Measurements from ENCODE around the gene SLC8A1. TPM values are rescaled to one million over a fixed set of nuclear protein-coding genes. Genes with fewer than 3 reads are reported as not detected.

The SLC8A1 gene
- total RNA-seq, 1 donor from 2014 or later: 1.9 TPM

DNA sequence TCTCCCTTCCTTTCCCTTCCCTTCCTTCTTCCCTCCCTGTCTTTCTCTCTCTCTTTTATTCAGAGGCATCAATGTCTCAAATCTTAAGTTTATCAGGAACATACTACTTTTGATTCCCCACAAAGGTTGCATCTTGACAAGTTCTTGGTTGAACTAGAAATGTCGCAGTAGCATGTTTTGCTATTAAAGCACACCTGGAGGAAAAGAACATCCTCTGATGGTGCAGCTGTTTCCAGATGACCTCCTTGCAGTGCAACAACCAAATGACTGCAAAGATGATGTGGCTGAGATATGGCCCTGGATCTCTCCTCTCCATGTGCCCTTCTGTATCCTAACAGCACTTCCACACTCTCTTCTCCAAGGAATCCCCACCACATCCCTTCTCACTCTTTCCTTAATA, 127.2 kb downstream of the SLC8A1 start:
- TF ChIP-seq, protein P1, sequence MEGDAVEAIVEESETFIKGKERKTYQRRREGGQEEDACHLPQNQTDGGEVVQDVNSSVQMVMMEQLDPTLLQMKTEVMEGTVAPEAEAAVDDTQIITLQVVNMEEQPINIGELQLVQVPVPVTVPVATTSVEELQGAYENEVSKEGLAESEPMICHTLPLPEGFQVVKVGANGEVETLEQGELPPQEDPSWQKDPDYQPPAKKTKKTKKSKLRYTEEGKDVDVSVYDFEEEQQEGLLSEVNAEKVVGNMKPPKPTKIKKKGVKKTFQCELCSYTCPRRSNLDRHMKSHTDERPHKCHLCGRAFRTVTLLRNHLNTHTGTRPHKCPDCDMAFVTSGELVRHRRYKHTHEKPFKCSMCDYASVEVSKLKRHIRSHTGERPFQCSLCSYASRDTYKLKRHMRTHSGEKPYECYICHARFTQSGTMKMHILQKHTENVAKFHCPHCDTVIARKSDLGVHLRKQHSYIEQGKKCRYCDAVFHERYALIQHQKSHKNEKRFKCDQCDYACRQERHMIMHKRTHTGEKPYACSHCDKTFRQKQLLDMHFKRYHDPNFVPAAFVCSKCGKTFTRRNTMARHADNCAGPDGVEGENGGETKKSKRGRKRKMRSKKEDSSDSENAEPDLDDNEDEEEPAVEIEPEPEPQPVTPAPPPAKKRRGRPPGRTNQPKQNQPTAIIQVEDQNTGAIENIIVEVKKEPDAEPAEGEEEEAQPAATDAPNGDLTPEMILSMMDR (IDR thresholded peaks at IDR 0.05; ENCODE audit: partially characterized antibody, unreplicated experiment): no peak
- no peaks in the 10 kb centered on the region for H3K9me3 Mint-ChIP-seq (ENCODE audit: unreplicated experiment)
- H3K4me1 Mint-ChIP-seq (ENCODE audit: low read depth, unreplicated experiment): no peaks in the 10 kb centered on the region
- DNase-seq: no peak
- no peak overlapping the region for H3K4me3 Mint-ChIP-seq (ENCODE audit: unreplicated experiment)
- H3K27ac Mint-ChIP-seq (ENCODE audit: unreplicated experiment): no peak overlapping the region
- H3K27me3 Mint-ChIP-seq (ENCODE audit: unreplicated experiment): no peaks in the 10 kb centered on the region
- H3K36me3 Mint-ChIP-seq (ENCODE audit: unreplicated experiment): no peaks in the 10 kb centered on the region

DNA sequence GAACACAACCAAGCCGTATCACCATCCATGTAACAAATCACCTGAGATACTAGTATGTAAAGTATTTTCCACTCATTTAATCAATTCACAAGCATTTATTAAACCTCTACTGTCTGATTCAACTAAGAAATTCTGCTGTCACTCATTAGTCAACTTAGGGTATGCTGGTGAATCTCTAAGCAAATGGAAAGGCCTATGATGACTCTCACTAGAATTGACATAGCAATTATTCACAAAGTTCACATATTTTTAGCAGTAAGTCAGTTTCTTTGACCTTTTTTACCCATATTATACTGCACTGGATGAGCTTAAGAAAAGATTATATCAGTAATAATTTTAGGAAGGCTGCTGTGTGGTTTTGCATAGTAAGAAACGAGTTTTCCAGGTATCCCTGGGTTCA, 130.1 kb downstream of the SLC8A1 start:
- DNase-seq: no peak
- Mint-ChIP-seq H3K36me3 (ENCODE audit: unreplicated experiment) (no peaks in the 10 kb centered on the region), H3K27ac (ENCODE audit: unreplicated experiment) (no peak overlapping the region), H3K27me3 (ENCODE audit: unreplicated experiment) (no peaks in the 10 kb centered on the region), H3K4me3 (ENCODE audit: unreplicated experiment) (no peak overlapping the region), H3K9me3 (ENCODE audit: unreplicated experiment) (no peaks in the 10 kb centered on the region), H3K4me1 (ENCODE audit: low read depth, unreplicated experiment) (no peaks in the 10 kb centered on the region)
- TF ChIP-seq, protein P1 (IDR thresholded peaks at IDR 0.05; ENCODE audit: partially characterized antibody, unreplicated experiment): no peak

DNA sequence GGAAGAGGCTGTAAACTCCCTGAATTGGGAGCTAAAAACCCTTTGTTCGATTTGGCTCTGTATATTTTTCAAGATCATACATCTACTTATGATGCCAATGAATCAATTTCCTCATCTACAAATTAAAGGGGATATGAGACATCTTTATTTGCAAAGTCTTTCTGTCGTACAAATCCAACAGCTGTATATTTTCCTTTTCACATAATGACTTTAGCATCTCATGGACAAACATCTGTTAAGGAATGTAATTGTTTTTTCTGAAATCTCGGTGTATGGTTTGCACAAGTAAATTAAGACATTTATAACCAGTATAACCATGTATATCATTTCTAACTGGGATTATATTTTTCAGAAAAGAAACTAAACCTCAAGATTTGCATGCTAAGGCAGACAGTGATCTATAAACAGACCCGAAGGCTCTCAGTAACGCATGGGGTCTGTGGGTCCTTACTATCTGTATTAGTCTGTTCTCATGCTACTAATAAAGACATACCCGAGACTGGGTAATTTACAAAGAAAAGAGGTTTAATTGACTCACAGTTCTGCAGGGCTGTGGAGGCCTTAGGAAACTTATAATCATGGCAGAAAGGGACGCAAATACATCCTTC, 130.8 kb downstream of the SLC8A1 start:
- TF ChIP-seq, protein P1 (IDR thresholded peaks at IDR 0.05; ENCODE audit: partially characterized antibody, unreplicated experiment): no peak
- Mint-ChIP-seq H3K9me3 (ENCODE audit: unreplicated experiment) (no peaks in the 10 kb centered on the region), H3K36me3 (ENCODE audit: unreplicated experiment) (no peaks in the 10 kb centered on the region), H3K27me3 (ENCODE audit: unreplicated experiment) (no peaks in the 10 kb centered on the region), H3K4me3 (ENCODE audit: unreplicated experiment) (no peak overlapping the region), H3K27ac (ENCODE audit: unreplicated experiment) (no peak overlapping the region), H3K4me1 (ENCODE audit: low read depth, unreplicated experiment) (no peaks in the 10 kb centered on the region)
- no peak for DNase-seq

DNA sequence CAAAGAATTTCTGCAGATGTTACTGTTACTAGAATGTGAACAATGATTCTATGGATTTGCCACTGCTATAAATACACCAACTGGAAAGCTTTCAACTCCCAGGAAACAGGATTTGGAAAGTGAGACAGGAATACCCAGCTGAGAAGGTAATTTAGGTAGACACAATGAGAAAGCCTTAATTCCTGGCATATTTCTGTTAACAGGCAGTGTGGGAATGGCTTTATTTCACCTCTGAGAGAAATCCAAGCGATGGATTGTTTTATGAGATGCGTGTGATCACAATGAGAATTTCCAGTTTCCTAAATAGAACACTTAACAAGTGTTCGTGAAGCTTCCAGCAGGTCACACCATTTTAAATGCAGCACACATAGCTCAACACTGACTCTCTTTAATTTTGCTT, 133.0 kb downstream of the SLC8A1 start:
- Mint-ChIP-seq H3K9me3 (ENCODE audit: unreplicated experiment) (no peaks in the 10 kb centered on the region), H3K4me3 (ENCODE audit: unreplicated experiment) (no peak overlapping the region), H3K27me3 (ENCODE audit: unreplicated experiment) (no peaks in the 10 kb centered on the region), H3K4me1 (ENCODE audit: low read depth, unreplicated experiment) (no peaks in the 10 kb centered on the region), H3K27ac (ENCODE audit: unreplicated experiment) (no peak overlapping the region), H3K36me3 (ENCODE audit: unreplicated experiment) (no peaks in the 10 kb centered on the region)
- DNase-seq: no peak
- TF ChIP-seq, protein P1 (IDR thresholded peaks at IDR 0.05; ENCODE audit: partially characterized antibody, unreplicated experiment): no peak

DNA sequence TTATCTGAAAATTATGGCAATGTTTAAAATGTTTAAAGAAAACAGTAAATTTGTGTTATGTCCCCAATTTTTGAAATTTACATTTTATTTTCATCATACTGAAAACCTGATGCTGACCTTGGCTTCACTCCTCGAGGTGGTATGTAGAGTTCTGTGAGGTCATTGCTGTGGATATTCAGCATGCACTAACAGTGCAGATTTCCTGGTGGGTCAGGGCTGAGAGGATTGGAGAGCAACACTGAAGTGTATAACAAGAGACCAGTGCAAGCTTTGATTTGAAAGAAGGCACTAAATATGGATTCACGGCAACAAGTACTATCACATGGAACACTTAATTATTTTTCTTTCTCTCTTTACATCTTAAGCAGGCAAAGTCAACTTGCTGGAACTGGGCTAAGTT, 134.1 kb downstream of the SLC8A1 start:
- H3K4me3 Mint-ChIP-seq (ENCODE audit: unreplicated experiment): no peak overlapping the region
- H3K27me3 Mint-ChIP-seq (ENCODE audit: unreplicated experiment): no peaks in the 10 kb centered on the region
- H3K9me3 Mint-ChIP-seq (ENCODE audit: unreplicated experiment): no peaks in the 10 kb centered on the region
- H3K36me3 Mint-ChIP-seq (ENCODE audit: unreplicated experiment): no peaks in the 10 kb centered on the region
- TF ChIP-seq, protein P1 (IDR thresholded peaks at IDR 0.05; ENCODE audit: partially characterized antibody, unreplicated experiment): no peak
- no peaks in the 10 kb centered on the region for H3K4me1 Mint-ChIP-seq (ENCODE audit: low read depth, unreplicated experiment)
- DNase-seq: no peak
- H3K27ac Mint-ChIP-seq (ENCODE audit: unreplicated experiment): no peak overlapping the region
